HG03025 (cell line): ENCODE data around the gene ZFP36L2.

Experiments used
- ATAC-seq: cut with Tn5 transposase; IDR thresholded peaks from one replicate; pipeline ENCODE4 v1.9.1; 2021; ENCODE audit warnings: mild to moderate bottlenecking, moderate library complexity; ENCODE audit not compliant: unreplicated experiment, low FRiP score

ZFP36L2 gene

GRCh38 chr2:43224571-43225092 is 1.8 kb downstream of the ZFP36L2 start:
- no peak for ATAC-seq

GRCh38 chr2:43224131-43224570 is 2.3 kb downstream of the ZFP36L2 start:
- no peak for ATAC-seq

GRCh38 chr2:43223521-43224001 is 2.8 kb downstream of the ZFP36L2 start:
- ATAC-seq, result no peak

- no peak for ATAC-seq
Observed at GRCh38 chr2:43222475-43223309, 3.7 kb downstream of the ZFP36L2 start.

GRCh38 chr2:43221763-43222474 is 4.5 kb downstream of the ZFP36L2 start:
- no peak for ATAC-seq

- no peak for ATAC-seq
Observed at GRCh38 chr2:43221124-43221762, 5.2 kb downstream of the ZFP36L2 start.

GRCh38 chr2:43220760-43221123 is 5.7 kb downstream of the ZFP36L2 start:
- ATAC-seq, result no peak

- ATAC-seq, result no peak
Observed at GRCh38 chr2:43220229-43220751, 6.1 kb downstream of the ZFP36L2 start.

- peak; percentile 46 for ATAC-seq
Observed at GRCh38 chr2:43219383-43220228, 6.8 kb downstream of the ZFP36L2 start.

GRCh38 chr2:43218702-43219382 is 7.6 kb downstream of the ZFP36L2 start:
- peak; percentile 37 for ATAC-seq

GRCh38 chr2:43218155-43218701 is 8.2 kb downstream of the ZFP36L2 start:
- peak; percentile 7 for ATAC-seq

- ATAC-seq, result no peak
Observed at GRCh38 chr2:43217228-43218154, 8.9 kb downstream of the ZFP36L2 start.

GRCh38 chr2:43216629-43217028 is 9.8 kb downstream of the ZFP36L2 start:
- ATAC-seq, result no peak

GRCh38 chr2:43215673-43216255 is 10.6 kb downstream of the ZFP36L2 start:
- ATAC-seq, result no peak

GRCh38 chr2:43214253-43214652 is 12.2 kb downstream of the ZFP36L2 start:
- ATAC-seq, result no peak

GRCh38 chr2:43212931-43213330 is 13.5 kb downstream of the ZFP36L2 start:
- no peak for ATAC-seq

- no peak for ATAC-seq
Observed at GRCh38 chr2:43212216-43212835, 14.1 kb downstream of the ZFP36L2 start.
